Spleen (tissue), 11 donors: ENCODE results near the gene DAB1. TPM values are rescaled to one million over a fixed set of nuclear protein-coding genes. Genes with fewer than 3 reads are reported as not detected.

Source experiments
- DNase-seq: peaks from one replicate; pipeline ENCODE4 v3.0.0-alpha.2; 2020
- H3K27ac ChIP-seq, 8 donors: fragments of 200-600 bp; sonication (generic) in 7 of 8; 1 replicate in 4 of 8; 2 replicates in 4 of 8; pipeline versions ENCODE4 v1.5.0 to v1.8.0; 2016 to 2021; ENCODE audit warnings: inconsistent platforms in 4 of 8, mild to moderate bottlenecking in 4 of 8, moderate library complexity in 1 of 8
- H3K27me3 ChIP-seq, 7 donors: fragments of 200-600 bp; sonication (generic) in 6 of 7; replicated peaks in 1 of 7; 1 replicate in 4 of 7; 2 replicates in 3 of 7; pipeline versions ENCODE4 v1.5.0 to v1.8.0; 2016 to 2021; ENCODE audit warnings: inconsistent platforms in 3 of 7, mild to moderate bottlenecking in 1 of 7
- H3K36me3 ChIP-seq, 6 donors: fragments of 200-600 bp; sonication (generic) in 5 of 6; 1 replicate in 4 of 6; 2 replicates in 2 of 6; pipeline versions ENCODE4 v1.5.0 to v1.8.0; 2016 to 2021; ENCODE audit warnings: inconsistent platforms in 2 of 6
- H3K4me1 ChIP-seq, 6 donors: fragments of 200-600 bp; sonication (generic) in 5 of 6; 1 replicate in 3 of 6; 2 replicates in 3 of 6; pipeline versions ENCODE4 v1.5.0 to v1.8.0; 2016 to 2021; ENCODE audit warnings: inconsistent platforms in 3 of 6
- H3K4me3 ChIP-seq, 8 donors: fragments of 200-600 bp; sonication (generic) in 7 of 8; 1 replicate in 4 of 8; 2 replicates in 4 of 8; pipeline versions ENCODE4 v1.5.0 to v1.8.0; 2016 to 2021; ENCODE audit warnings: inconsistent platforms in 4 of 8, mild to moderate bottlenecking in 4 of 8, moderate library complexity in 2 of 8
- H3K9me3 ChIP-seq, 8 donors: fragments of 200-600 bp; sonication (generic) in 7 of 8; 1 replicate in 4 of 8; 2 replicates in 4 of 8; pipeline versions ENCODE4 v1.5.0 to v1.8.0; 2016 to 2021; ENCODE audit warnings: inconsistent platforms in 4 of 8
- POLR2A ChIP-seq, 3 donors: fragments of 450-650 bp; IDR thresholded peaks; one replicate each; pipeline ENCODE4 v1.5.1; 2017; ENCODE audit warnings: antibody characterized with exemption in 3 of 3, mild to moderate bottlenecking in 1 of 3
- POLR2AphosphoS5 ChIP-seq, 3 donors: sonication (generic); formaldehyde crosslinking; IDR thresholded peaks; one replicate each; pipeline ENCODE4 v1.5.1; 2017; ENCODE audit warnings: antibody characterized with exemption in 3 of 3
- WGBS, 5 donors: extraction: QIAGEN DNeasy Blood & Tissue Kit in 3 of 5; methylation state at CpG; one replicate each; pipeline versions ENCODE4 v1.1.5 to v1.1.7; 2013 to 2018; 5-methylcytosine and 5-hydroxymethylcytosine counted together
- intact Hi-C: fragments of 100-400 bp; cut with DNase I; formaldehyde crosslinking; loops from one replicate; pipeline ENCODE4 v1.15.0; 2023; ENCODE audit warnings: low total_unique reads
- polyA plus RNA-seq, 3 donors: library from polyadenylated mRNA; stranded (reverse); fragments of 200-250 nt; gene quantifications; one replicate each; pipeline ENCODE4 v1.2.1, GENCODE V29; 2013
- total RNA-seq, 7 donors: library from RNA; depleted of rRNA in 3 of 7; stranded (reverse); fragments of >200 nt in 3 of 7; fragmentation: NEBNext Ultra II Directional in 4 of 7; extraction: Animal tissue kit (Norgen Biotek cat#: 25700) in 4 of 7; gene quantifications; one replicate each; pipeline versions ENCODE4 v1.1.0 to v1.2.1, GENCODE V29; 2016 to 2021
- TF ChIP-seq, protein P1 (sequence below), 11 experiments: fragments of 200-600 bp in 7 of 11; fragments of 450-650 bp in 4 of 11; sonication (generic) in 4 of 11; IDR thresholded peaks in 8 of 11; conservative IDR thresholded peaks in 3 of 11; 1 replicate in 7 of 11; 2 replicates in 4 of 11; pipeline versions ENCODE4 v1.4.0 to v1.8.0; 2016 to 2021; ENCODE audit warnings: antibody characterized with exemption in 11 of 11, inconsistent platforms in 4 of 11, mild to moderate bottlenecking in 1 of 11
- donor health status: healthy with polysubstance abuse.
- donor health status: DM: no; HTN: no; CAD: no; lungs with moderate emphysema.
- donor health status: DM: no; HTN: no; CAD: no.
- donor health status: Bipolar disorder and iron deficiency.
- donor health status: healthy.
- donor health status: DM: no; HTN: no; CAD: no.
- donor health status: DM: yes; HTN: yes; CAD: no.

The DAB1 gene
- total and polyA plus RNA-seq, 10 donors, result 0.03 to 0.70 (median 0.26) TPM; not detected in 1

DNA sequence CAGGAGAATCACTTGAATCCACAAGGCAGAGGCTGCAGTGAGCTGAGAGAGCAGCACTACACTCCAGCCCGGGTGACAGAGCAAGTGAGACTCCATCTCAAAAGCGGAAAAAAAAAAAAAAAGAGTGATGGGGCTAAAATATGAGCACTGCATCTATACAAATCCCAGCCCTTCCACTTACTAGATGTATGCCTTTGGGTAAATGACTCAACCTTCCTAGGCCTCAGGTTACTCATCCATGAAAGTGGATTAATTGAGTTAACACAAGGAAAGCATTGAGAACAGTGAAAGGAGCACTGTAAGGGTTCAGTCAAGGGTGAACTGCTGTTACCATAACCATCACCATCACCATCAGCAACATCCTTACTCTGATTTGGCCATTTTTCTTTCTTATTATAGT, 231.6 kb downstream of the DAB1 start:
- Histone ChIP-seq H3K9me3 (no peaks in the 10 kb centered on the region), H3K27ac (no peak overlapping the region), H3K4me1 (no peaks in the 10 kb centered on the region), H3K36me3 (no peaks in the 10 kb centered on the region), H3K4me3 (no peak overlapping the region), H3K27me3 (no peaks in the 10 kb centered on the region)
- WGBS, 5 donors, result 82 to 98% (median 87%) methylated on average over 2 of the region's 2 CpGs
- TF ChIP-seq POLR2AphosphoS5 (IDR thresholded peaks at IDR 0.05) (no peak), POLR2A (IDR thresholded peaks at IDR 0.05) (no peak)
- TF ChIP-seq, protein P1, sequence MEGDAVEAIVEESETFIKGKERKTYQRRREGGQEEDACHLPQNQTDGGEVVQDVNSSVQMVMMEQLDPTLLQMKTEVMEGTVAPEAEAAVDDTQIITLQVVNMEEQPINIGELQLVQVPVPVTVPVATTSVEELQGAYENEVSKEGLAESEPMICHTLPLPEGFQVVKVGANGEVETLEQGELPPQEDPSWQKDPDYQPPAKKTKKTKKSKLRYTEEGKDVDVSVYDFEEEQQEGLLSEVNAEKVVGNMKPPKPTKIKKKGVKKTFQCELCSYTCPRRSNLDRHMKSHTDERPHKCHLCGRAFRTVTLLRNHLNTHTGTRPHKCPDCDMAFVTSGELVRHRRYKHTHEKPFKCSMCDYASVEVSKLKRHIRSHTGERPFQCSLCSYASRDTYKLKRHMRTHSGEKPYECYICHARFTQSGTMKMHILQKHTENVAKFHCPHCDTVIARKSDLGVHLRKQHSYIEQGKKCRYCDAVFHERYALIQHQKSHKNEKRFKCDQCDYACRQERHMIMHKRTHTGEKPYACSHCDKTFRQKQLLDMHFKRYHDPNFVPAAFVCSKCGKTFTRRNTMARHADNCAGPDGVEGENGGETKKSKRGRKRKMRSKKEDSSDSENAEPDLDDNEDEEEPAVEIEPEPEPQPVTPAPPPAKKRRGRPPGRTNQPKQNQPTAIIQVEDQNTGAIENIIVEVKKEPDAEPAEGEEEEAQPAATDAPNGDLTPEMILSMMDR (IDR thresholded peaks at IDR 0.05 in 8 of 11, conservative IDR thresholded peaks at IDR 0.05 in 3 of 11), result no peak
- DNase-seq, result no peak
- intact Hi-C loops, result no loop called here

DNA sequence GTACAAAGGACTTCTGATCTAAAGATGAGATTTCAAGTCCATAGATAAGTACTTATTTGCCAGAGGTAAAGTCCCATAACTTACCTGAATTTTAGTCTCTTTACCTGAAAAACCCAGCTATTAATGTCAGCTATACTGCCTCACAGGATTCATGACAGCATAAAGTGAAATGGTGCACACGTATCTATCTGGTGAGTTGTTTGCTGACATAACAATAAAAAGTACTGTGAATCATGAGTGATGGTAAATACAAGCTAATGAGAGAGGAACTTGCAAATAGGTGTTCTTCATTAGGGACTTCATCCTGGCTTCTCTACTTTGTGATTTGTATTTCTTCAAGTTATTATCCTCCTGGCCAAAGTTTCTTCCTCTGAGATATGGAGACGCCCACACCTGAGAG, 233.0 kb downstream of the DAB1 start:
- no peaks in the 10 kb centered on the region for H3K36me3 ChIP-seq
- H3K4me3 ChIP-seq, result no peak overlapping the region
- no peak for TF ChIP-seq POLR2AphosphoS5 (IDR thresholded peaks at IDR 0.05)
- TF ChIP-seq, protein P1 (IDR thresholded peaks at IDR 0.05 in 8 of 11, conservative IDR thresholded peaks at IDR 0.05 in 3 of 11), result no peak
- no peak for TF ChIP-seq POLR2A (IDR thresholded peaks at IDR 0.05)
- no peak for DNase-seq
- intact Hi-C loops, result no loop called here
- H3K27me3 ChIP-seq, result no peaks in the 10 kb centered on the region
- no peaks in the 10 kb centered on the region for H3K4me1 ChIP-seq
- 81 to 97% (median 90%) methylated on average over 2 of the region's 2 CpGs for WGBS, 5 donors
- no peaks in the 10 kb centered on the region for H3K9me3 ChIP-seq
- H3K27ac ChIP-seq, result no peak overlapping the region

DNA sequence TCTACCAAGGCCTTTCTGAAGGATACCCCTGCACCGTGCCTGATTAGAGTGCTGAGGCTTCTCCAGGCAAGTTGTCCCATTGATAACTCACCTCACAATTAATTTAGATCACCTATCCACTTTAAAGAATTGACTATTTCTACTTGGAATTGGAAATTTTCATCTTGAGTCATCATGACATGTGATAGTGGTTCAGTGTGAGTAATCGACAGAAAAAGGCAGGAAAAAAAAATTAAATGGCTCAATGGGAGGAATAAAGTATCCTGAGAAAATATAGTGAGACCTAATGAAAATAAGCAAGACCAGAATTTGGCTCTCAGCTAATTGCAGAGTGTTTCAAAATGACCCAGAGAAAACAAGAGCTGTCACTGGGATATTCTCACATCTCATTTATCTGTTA, 235.7 kb downstream of the DAB1 start:
- no peak overlapping the region for H3K27ac ChIP-seq
- H3K36me3 ChIP-seq, result no peaks in the 10 kb centered on the region
- DNase-seq, result no peak
- no peak overlapping the region for H3K4me3 ChIP-seq
- no peaks in the 10 kb centered on the region for H3K9me3 ChIP-seq
- intact Hi-C loops, result no loop called here
- H3K27me3 ChIP-seq, result no peaks in the 10 kb centered on the region
- TF ChIP-seq, protein P1 (IDR thresholded peaks at IDR 0.05 in 8 of 11, conservative IDR thresholded peaks at IDR 0.05 in 3 of 11), result no peak
- WGBS, 5 donors, result 84 to 96% (median 85%) methylated on average over 2 of the region's 2 CpGs
- no peaks in the 10 kb centered on the region for H3K4me1 ChIP-seq

DNA sequence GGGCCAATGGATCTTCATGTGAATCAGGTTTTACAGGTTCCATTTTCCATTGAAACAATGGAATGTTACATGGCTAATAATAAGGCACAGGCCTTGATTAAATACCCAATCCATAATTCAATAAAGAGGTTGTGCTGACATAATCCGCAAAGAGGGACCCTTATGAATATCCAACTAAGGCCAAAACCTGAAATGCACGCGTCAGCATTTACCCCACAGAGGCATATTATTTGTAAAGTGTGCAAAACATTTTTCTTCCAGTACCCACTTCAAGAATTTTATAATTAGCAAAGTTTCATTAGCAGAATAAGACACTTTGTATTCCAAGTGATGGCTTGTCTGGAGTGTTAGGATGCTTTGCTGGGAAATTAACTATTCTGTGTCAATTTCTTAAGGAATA, 237.4 kb downstream of the DAB1 start:
- intact Hi-C loops, result no loop called here
- Histone ChIP-seq H3K36me3 (no peaks in the 10 kb centered on the region), H3K4me1 (no peaks in the 10 kb centered on the region), H3K9me3 (no peaks in the 10 kb centered on the region), H3K27ac (no peak overlapping the region), H3K27me3 (no peaks in the 10 kb centered on the region), H3K4me3 (no peak overlapping the region)
- DNase-seq, result no peak
- 83 to 99% (median 93%) methylated on average over 3 of the region's 3 CpGs for WGBS, 5 donors
- TF ChIP-seq POLR2AphosphoS5 (IDR thresholded peaks at IDR 0.05) (no peak), POLR2A (IDR thresholded peaks at IDR 0.05) (no peak)
- TF ChIP-seq, protein P1 (IDR thresholded peaks at IDR 0.05 in 8 of 11, conservative IDR thresholded peaks at IDR 0.05 in 3 of 11), result no peak
